Neuronal stem cell (in vitro differentiated cells): ENCODE data around the gene DUOX1.

Source experiments
- DNase-seq: peaks from one replicate; pipeline ENCODE4 v3.0.0-alpha.2; 2013; ENCODE audit warnings: low spot score
- H2AFZ ChIP-seq: one replicate; pipeline ENCODE4 v1.6.1; 2013; ENCODE audit warnings: mild to moderate bottlenecking, low read length, inconsistent platforms
- H2AK5ac ChIP-seq: 2 replicates; pipeline ENCODE4 v1.6.1; 2013; ENCODE audit warnings: low read depth, mild to moderate bottlenecking, inconsistent platforms, low read length, moderate library complexity, mixed read lengths
- H2BK120ac ChIP-seq: 2 replicates; pipeline ENCODE4 v1.6.1; 2013; ENCODE audit warnings: low read depth, mild to moderate bottlenecking, inconsistent platforms, low read length, moderate library complexity, mixed read lengths
- H2BK12ac ChIP-seq: one replicate; pipeline ENCODE4 v1.6.1; 2013; ENCODE audit warnings: low read length, inconsistent platforms
- H2BK15ac ChIP-seq: 2 replicates; pipeline ENCODE4 v1.6.1; 2013; ENCODE audit warnings: mild to moderate bottlenecking, low read length, inconsistent platforms, mixed read lengths
- H2BK5ac ChIP-seq: one replicate; pipeline ENCODE4 v1.6.1; 2013; ENCODE audit warnings: inconsistent platforms, mild to moderate bottlenecking, low read length, moderate library complexity
- H3K14ac ChIP-seq: one replicate; pipeline ENCODE4 v1.6.1; 2013; ENCODE audit warnings: low read length, inconsistent platforms
- H3K18ac ChIP-seq: 2 replicates; pipeline ENCODE4 v1.6.1; 2013; ENCODE audit warnings: low read length, inconsistent platforms
- H3K23ac ChIP-seq: 2 replicates; pipeline ENCODE4 v1.6.1; 2013; ENCODE audit warnings: low read depth, mild to moderate bottlenecking, mixed read lengths, low read length, inconsistent platforms; ENCODE audit not compliant: poor library complexity
- H3K27ac ChIP-seq: replicated peaks from 3 replicates; pipeline ENCODE4 v1.5.1; 2013; ENCODE audit warnings: low read length, inconsistent platforms
- H3K27me3 ChIP-seq, 3 experiments: 2 replicates each; pipeline ENCODE4 v1.6.1; 2013; ENCODE audit warnings: low read length in 3 of 3, mild to moderate bottlenecking in 2 of 3, inconsistent platforms in 1 of 3, low read depth in 1 of 3, mixed read lengths in 1 of 3, moderate library complexity in 1 of 3; ENCODE audit not compliant: control insufficient read depth in 3 of 3, insufficient read depth in 3 of 3
- H3K36me3 ChIP-seq, 2 donors: replicated peaks in 1 of 2; 2 replicates each; pipeline ENCODE4 v1.6.1; 2013; ENCODE audit warnings: low read length in 2 of 2; ENCODE audit not compliant: control insufficient read depth in 2 of 2, insufficient read depth in 2 of 2
- H3K4ac ChIP-seq: 2 replicates; pipeline ENCODE4 v1.6.1; 2013; ENCODE audit warnings: inconsistent platforms, mild to moderate bottlenecking, low read length, moderate library complexity
- H3K4me1 ChIP-seq, 2 donors: 1 replicate in 1 of 2; 2 replicates in 1 of 2; pipeline ENCODE4 v1.6.1; 2013; ENCODE audit warnings: low read length in 2 of 2, low read depth in 1 of 2; ENCODE audit not compliant: control insufficient read depth in 2 of 2, insufficient read depth in 1 of 2
- H3K4me2 ChIP-seq: one replicate; pipeline ENCODE4 v1.6.1; 2013; ENCODE audit warnings: mild to moderate bottlenecking, low read length, inconsistent platforms; ENCODE audit not compliant: insufficient read depth, poor library complexity, severe bottlenecking
- H3K4me3 ChIP-seq, 2 donors: 2 replicates each; pipeline ENCODE4 v1.5.1; 2013; ENCODE audit warnings: low read length in 2 of 2, mild to moderate bottlenecking in 2 of 2, inconsistent platforms in 1 of 2, moderate library complexity in 1 of 2
- H3K79me1 ChIP-seq: one replicate; pipeline ENCODE4 v1.6.1; 2013; ENCODE audit warnings: low read depth, mild to moderate bottlenecking, inconsistent platforms, low read length, moderate library complexity
- H3K9ac ChIP-seq: one replicate; pipeline ENCODE4 v1.6.1; 2013; ENCODE audit warnings: mild to moderate bottlenecking, low read depth, low read length, inconsistent platforms; ENCODE audit not compliant: poor library complexity
- H3K9me3 ChIP-seq, 2 donors: replicated peaks in 1 of 2; 2 replicates each; pipeline versions ENCODE3 to v1.6.1; 2013; ENCODE audit warnings: low read length in 2 of 2, mild to moderate bottlenecking in 2 of 2, inconsistent platforms in 1 of 2, low read depth in 1 of 2, mixed read lengths in 1 of 2, moderate library complexity in 1 of 2; ENCODE audit not compliant: control insufficient read depth in 2 of 2, insufficient read depth in 1 of 2
- H4K8ac ChIP-seq: one replicate; pipeline ENCODE4 v1.6.1; 2013; ENCODE audit warnings: low read depth, mild to moderate bottlenecking, inconsistent platforms, low read length, moderate library complexity
- H4K91ac ChIP-seq: one replicate; pipeline ENCODE4 v1.6.1; 2013; ENCODE audit warnings: low read length, low read depth, mild to moderate bottlenecking, inconsistent platforms; ENCODE audit not compliant: poor library complexity
- WGBS, 2 donors: extraction: QIAGEN DNeasy Blood & Tissue Kit; methylation state at CpG; one replicate each; pipeline ENCODE4 v1.1.7; 2013; ENCODE audit warnings: missing lambda C conversion rate in 2 of 2, mixed read lengths in 1 of 2; ENCODE audit not compliant: insufficient read length in 2 of 2, insufficient replicate concordance in 1 of 2; ENCODE audit errors: extremely low coverage in 2 of 2; 5-methylcytosine and 5-hydroxymethylcytosine counted together

The DUOX1 gene

DNA sequence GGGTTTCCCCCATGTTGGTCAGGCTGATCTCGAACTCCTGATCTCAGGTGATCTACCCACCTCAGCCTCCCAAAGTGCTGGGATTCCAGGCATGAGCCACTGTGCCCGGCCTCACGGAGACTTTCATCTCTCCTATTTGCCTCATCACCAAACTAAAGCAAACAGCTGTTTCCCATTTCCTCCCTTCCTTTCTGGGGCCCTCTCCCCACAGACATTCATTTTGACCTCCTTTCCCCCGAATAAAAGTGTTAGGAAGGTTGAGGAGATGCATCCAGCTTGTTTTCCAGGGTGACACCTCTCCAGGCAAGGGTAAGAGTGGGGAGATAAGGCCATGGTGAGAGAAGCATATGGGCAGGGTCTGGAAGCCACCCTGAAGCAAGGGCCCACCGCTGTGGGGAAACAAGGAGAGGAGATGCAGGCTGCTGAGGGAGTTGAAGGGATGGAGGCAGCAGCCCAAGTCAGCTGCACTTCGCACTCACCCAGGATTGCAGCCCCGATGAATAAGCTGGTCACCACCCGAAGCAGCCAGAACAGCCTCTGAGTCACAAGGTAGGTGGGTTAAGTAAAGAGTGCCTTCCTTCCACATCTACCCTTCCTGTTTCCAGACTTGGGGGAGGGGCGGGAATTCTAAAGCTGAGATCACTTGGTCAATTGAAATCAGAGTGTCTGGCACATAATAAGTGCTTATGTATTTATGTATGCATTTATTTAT, 7.9 kb upstream of the DUOX1 start:
- no peaks in the 10 kb centered on the region for H3K79me1 ChIP-seq
- H2AFZ ChIP-seq, result no peak overlapping the region
- no peak overlapping the region for H3K4me2 ChIP-seq
- H3K27me3 ChIP-seq, result peaks cover 8 to 76% (median 45%) of the 10 kb centered on the region in 3 experiments
- no peak overlapping the region for H2BK15ac ChIP-seq
- H3K14ac ChIP-seq, result no peak overlapping the region
- no peak overlapping the region for H3K23ac ChIP-seq
- WGBS, 2 donors, result no CpG with 5 or more reads among the region's 9 CpGs
- no peak overlapping the region for H4K8ac ChIP-seq
- no peak overlapping the region for H2BK120ac ChIP-seq
- H3K36me3 ChIP-seq, result no peaks in the 10 kb centered on the region
- H4K91ac ChIP-seq, result no peak overlapping the region
- H2BK12ac ChIP-seq, result no peak overlapping the region
- no peak overlapping the region for H2BK5ac ChIP-seq
- H3K4me1 ChIP-seq, result peaks cover 4 to 6% of the 10 kb centered on the region in 2 donors
- H3K9ac ChIP-seq, result no peak overlapping the region
- no peak for DNase-seq
- H3K18ac ChIP-seq, result no peak overlapping the region
- H2AK5ac ChIP-seq, result no peak overlapping the region
- H3K9me3 ChIP-seq, result no peaks in the 10 kb centered on the region
- no peak overlapping the region for H3K4ac ChIP-seq
- H3K27ac ChIP-seq, result no peak overlapping the region
- H3K4me3 ChIP-seq, result no peak overlapping the region

DNA sequence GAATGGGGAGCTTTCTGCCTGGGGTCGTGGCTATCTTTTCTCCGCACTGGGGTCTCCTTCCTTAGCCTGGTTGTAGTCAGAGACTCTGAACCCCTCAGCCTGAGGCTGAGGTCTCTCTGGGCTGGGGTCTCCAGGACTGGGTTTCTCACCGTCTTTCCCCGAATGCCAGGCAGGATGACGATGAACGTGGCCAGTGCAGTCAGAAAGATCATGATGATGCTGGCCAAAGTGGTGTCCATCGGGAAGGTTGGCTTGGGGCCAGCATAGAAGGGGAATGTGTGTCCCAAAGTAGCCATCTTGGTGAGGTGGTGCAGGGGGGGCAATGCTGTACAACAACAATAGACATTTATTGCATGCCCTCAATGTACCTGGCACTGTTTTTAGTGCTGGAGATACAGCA, 7.1 kb upstream of the DUOX1 start:
- Histone ChIP-seq H3K27me3 (peaks cover 0 to 75% (median 40%) of the 10 kb centered on the region in 3 experiments), H3K14ac (no peak overlapping the region), H3K9ac (no peak overlapping the region), H4K8ac (no peak overlapping the region), H3K9me3 (no peaks in the 10 kb centered on the region), H3K4ac (no peak overlapping the region), H2BK12ac (no peak overlapping the region), H3K4me1 (peaks cover 0 to 2% of the 10 kb centered on the region in 2 donors), H2AFZ (no peak overlapping the region), H3K36me3 (no peaks in the 10 kb centered on the region), H4K91ac (no peak overlapping the region), H3K23ac (peak overlapping the region; percentile 20), H3K4me3 (no peak overlapping the region), H3K18ac (no peak overlapping the region), H3K27ac (no peak overlapping the region), H2BK15ac (no peak overlapping the region), H2AK5ac (no peak overlapping the region), H3K79me1 (no peaks in the 10 kb centered on the region), H2BK5ac (no peak overlapping the region), H2BK120ac (no peak overlapping the region), H3K4me2 (no peak overlapping the region)
- no CpG with 5 or more reads among the region's 7 CpGs for WGBS, 2 donors
- no peak for DNase-seq

DNA sequence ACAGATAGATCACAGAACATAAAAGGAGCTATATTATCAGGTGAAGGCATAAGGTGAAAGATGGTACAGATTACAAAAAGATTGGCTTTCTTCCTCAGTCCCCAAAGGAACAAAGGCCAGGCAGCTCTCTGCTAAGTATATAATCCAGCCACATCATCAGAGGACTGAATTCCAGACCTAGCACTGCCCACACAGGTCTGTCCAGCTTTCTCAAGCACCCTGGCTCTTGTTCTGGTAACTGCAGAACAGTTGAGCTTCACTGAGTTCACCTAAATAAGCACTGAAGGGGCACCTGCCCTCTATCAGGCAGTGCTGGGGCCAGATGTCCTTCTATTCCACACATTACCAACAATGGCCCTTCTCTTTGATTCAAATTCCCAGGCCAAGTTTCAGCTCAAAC, 6.4 kb upstream of the DUOX1 start:
- no peak overlapping the region for H3K27ac ChIP-seq

DNA sequence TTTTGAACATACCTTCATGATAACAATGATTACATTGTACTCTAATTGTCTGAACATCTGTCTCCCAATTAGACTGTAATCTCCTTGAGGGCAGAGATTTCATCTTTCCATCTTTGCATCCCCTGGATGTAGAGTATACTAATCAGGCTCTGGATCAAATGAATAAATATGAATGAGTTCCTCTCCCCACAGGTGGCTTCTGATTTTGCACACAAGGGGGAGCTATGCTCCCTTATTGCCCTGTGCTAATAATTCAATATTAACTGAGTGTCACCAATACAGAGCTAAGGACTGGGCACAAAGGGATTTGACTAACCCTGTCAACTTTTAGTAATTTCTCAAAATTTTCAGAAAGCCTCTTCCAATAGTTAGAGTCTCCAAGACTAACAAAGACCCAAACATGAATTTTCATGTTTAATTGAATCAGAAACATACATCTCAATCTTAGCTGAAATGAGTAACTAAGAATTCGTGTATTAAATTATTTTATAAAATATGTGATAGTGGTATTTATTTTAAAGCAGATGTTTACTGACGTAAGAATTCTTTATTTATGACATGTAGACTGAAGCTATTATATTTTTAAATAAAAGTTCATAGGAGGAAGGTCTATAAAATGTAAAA, 3.1 kb upstream of the DUOX1 start:
- Histone ChIP-seq H3K27me3 (peaks cover 20 to 87% (median 72%) of the 10 kb centered on the region in 3 experiments), H3K4me3 (no peak overlapping the region)
- no peak for DNase-seq

More for the DNA sequence above, 6.4 kb upstream of the DUOX1 start:
- H3K36me3 ChIP-seq, result no peaks in the 10 kb centered on the region
- no peak overlapping the region for H3K9ac ChIP-seq
- H2AFZ ChIP-seq, result no peak overlapping the region
- no peak overlapping the region for H2BK12ac ChIP-seq
- H3K18ac ChIP-seq, result no peak overlapping the region
- H3K4ac ChIP-seq, result no peak overlapping the region
- no peak overlapping the region for H3K4me2 ChIP-seq
- H4K91ac ChIP-seq, result no peak overlapping the region
- no peak overlapping the region for H4K8ac ChIP-seq
- H2BK120ac ChIP-seq, result no peak overlapping the region
- H3K23ac ChIP-seq, result no peak overlapping the region
- H2BK5ac ChIP-seq, result no peak overlapping the region
- H3K9me3 ChIP-seq, result no peaks in the 10 kb centered on the region
- no peaks in the 10 kb centered on the region for H3K79me1 ChIP-seq
- no peak overlapping the region for H2BK15ac ChIP-seq
- H2AK5ac ChIP-seq, result no peak overlapping the region
- H3K27me3 ChIP-seq, result peaks cover 3 to 80% (median 45%) of the 10 kb centered on the region in 3 experiments
- no peak for DNase-seq
- no peaks in the 10 kb centered on the region for H3K4me1 ChIP-seq
- H3K14ac ChIP-seq, result no peak overlapping the region
- no peak overlapping the region for H3K4me3 ChIP-seq

More for the DNA sequence above, 3.1 kb upstream of the DUOX1 start:
- Histone ChIP-seq H3K18ac (no peak overlapping the region), H3K4ac (no peak overlapping the region), H3K23ac (no peak overlapping the region), H3K27ac (no peak overlapping the region), H2AK5ac (no peak overlapping the region), H3K36me3 (no peaks in the 10 kb centered on the region), H4K91ac (no peak overlapping the region), H3K4me1 (no peaks in the 10 kb centered on the region), H2BK5ac (no peak overlapping the region), H4K8ac (no peak overlapping the region), H3K9me3 (peaks cover 0 to 1% of the 10 kb centered on the region in 2 donors), H3K79me1 (no peaks in the 10 kb centered on the region), H2AFZ (no peak overlapping the region), H2BK120ac (no peak overlapping the region), H3K14ac (no peak overlapping the region), H2BK12ac (no peak overlapping the region), H3K4me2 (no peak overlapping the region), H2BK15ac (no peak overlapping the region), H3K9ac (no peak overlapping the region)
- 100% methylated on average over 2 of the region's 2 CpGs; no CpG with 5 or more reads in 1 of the 2 donors for WGBS, 2 donors
